Inflammatory macrophage treated with lipopolysaccharide for 4 hours (primary cell): ENCODE results near the gene DPYSL3.

Experiments
- DNase-seq: peaks from one replicate; pipeline ENCODE4 v3.0.0-alpha.2; 2020

The DPYSL3 gene

GRCh38 chr5:147512659-147513379 is 3.0 kb upstream of the DPYSL3 start:
- DNase-seq, result no peak

GRCh38 chr5:147510885-147511284 is 1.0 kb upstream of the DPYSL3 start:
- DNase-seq, result no peak

- no peak for DNase-seq
These were observed 693 bp downstream of the DPYSL3 start for GRCh38 chr5:147509041-147509709.

GRCh38 chr5:147508711-147509040 is 1.2 kb downstream of the DPYSL3 start:
- DNase-seq, result no peak

- no peak for DNase-seq
These were observed 2.3 kb downstream of the DPYSL3 start for GRCh38 chr5:147507480-147508126.

- no peak for DNase-seq
These were observed 5.3 kb downstream of the DPYSL3 start for GRCh38 chr5:147504535-147504934.

- no peak for DNase-seq
These were observed 5.9 kb downstream of the DPYSL3 start for GRCh38 chr5:147504011-147504410.

GRCh38 chr5:147490989-147491388 is 18.9 kb downstream of the DPYSL3 start:
- no peak for DNase-seq

- no peak for DNase-seq
These were observed 22.7 kb downstream of the DPYSL3 start for GRCh38 chr5:147487031-147487750.

GRCh38 chr5:147485814-147486213 is 24.1 kb downstream of the DPYSL3 start:
- DNase-seq, result no peak

- DNase-seq, result no peak
These were observed 24.8 kb downstream of the DPYSL3 start for GRCh38 chr5:147485046-147485445.

GRCh38 chr5:147484708-147485020 is 25.2 kb downstream of the DPYSL3 start:
- no peak for DNase-seq

- peak; percentile 20 for DNase-seq
These were observed 25.7 kb downstream of the DPYSL3 start for GRCh38 chr5:147483961-147484707.

GRCh38 chr5:147483188-147483790 is 26.6 kb downstream of the DPYSL3 start:
- no peak for DNase-seq

GRCh38 chr5:147482706-147483180 is 27.1 kb downstream of the DPYSL3 start:
- DNase-seq, result no peak

- peak; percentile 90 for DNase-seq
These were observed 27.8 kb downstream of the DPYSL3 start for GRCh38 chr5:147481874-147482705.

GRCh38 chr5:147481376-147481775 is 28.5 kb downstream of the DPYSL3 start:
- DNase-seq, result peak; percentile 73

- DNase-seq, result peak; percentile 3
These were observed 29.9 kb downstream of the DPYSL3 start for GRCh38 chr5:147479949-147480348.

GRCh38 chr5:147479444-147479843 is 30.4 kb downstream of the DPYSL3 start:
- DNase-seq, result peak; percentile 3

GRCh38 chr5:147474140-147474539 is 35.7 kb downstream of the DPYSL3 start:
- DNase-seq, result no peak
